Right atrium auricular region (tissue), 2 donors: ENCODE measurements around the gene APOBR. TPM values are rescaled to one million over a fixed set of nuclear protein-coding genes. Genes with fewer than 3 reads are reported as not detected.
A peak's percentile ranks its signal among the peaks of the same experiment; 100 is the strongest.
"Not testable (repeated sequence)": the region's sequence is repeated elsewhere in the genome, so short reads cannot be mapped to it uniquely, and the experiment has no call there.

Experiments used
- DNase-seq: peaks from one replicate; pipeline ENCODE4 v3.0.0-alpha.2; 2019; ENCODE audit warnings: low spot score
- H3K27ac ChIP-seq, 2 donors: fragments of 200-600 bp; sonication (generic); 1 replicate in 1 of 2; 2 replicates in 1 of 2; pipeline ENCODE4 v1.5.1; 2016 to 2019
- H3K27me3 ChIP-seq, 2 donors: fragments of 200-600 bp; sonication (generic); one replicate each; pipeline versions ENCODE4 v1.5.1 to v1.6.0; 2017 to 2019
- H3K36me3 ChIP-seq: fragments of 200-600 bp; sonication (generic); one replicate; pipeline ENCODE4 v1.5.1; 2016
- H3K4me1 ChIP-seq, 2 donors: fragments of 200-600 bp; sonication (generic); one replicate each; pipeline versions ENCODE4 v1.5.1 to v1.6.0; 2017 to 2019
- H3K4me3 ChIP-seq, 2 donors: fragments of 200-600 bp; sonication (generic); 1 replicate in 1 of 2; 2 replicates in 1 of 2; pipeline ENCODE4 v1.5.1; 2017 to 2019; ENCODE audit warnings: mild to moderate bottlenecking in 1 of 2, moderate library complexity in 1 of 2
- H3K9me3 ChIP-seq, 2 donors: fragments of 200-600 bp; sonication (generic); one replicate each; pipeline ENCODE4 v1.5.1; 2019
- CTCF ChIP-seq, 2 donors: fragments of 200-600 bp; sonication (generic); IDR thresholded peaks; one replicate each; pipeline ENCODE4 v1.5.1; 2019; ENCODE audit warnings: antibody characterized with exemption in 2 of 2
- total RNA-seq, 2 donors: library from RNA; depleted of rRNA; stranded (reverse); fragments of >200 nt; gene quantifications; one replicate each; pipeline ENCODE4 v1.1.0, GENCODE V29; 2016

APOBR gene
- total RNA-seq, 2 donors from 2014 or later, result 0.78 to 2.0 TPM

GRCh38 chr16:28478506-28479180, 15.8 kb upstream of the APOBR start:
- H3K36me3 ChIP-seq, result peaks cover 44% of the 10 kb centered on the region
- H3K27ac ChIP-seq, result no peak overlapping the region

GRCh38 chr16:28482026-28482425, 12.4 kb upstream of the APOBR start:
- Histone ChIP-seq H3K9me3 (no peaks in the 10 kb centered on the region), H3K4me3 (no peak overlapping the region), H3K27me3 (no peaks in the 10 kb centered on the region), H3K4me1 (no peaks in the 10 kb centered on the region), H3K36me3 (peaks cover 59% of the 10 kb centered on the region), H3K27ac (no peak overlapping the region)
- no peak for DNase-seq
- TF ChIP-seq CTCF (IDR thresholded peaks at IDR 0.05), result no peak

More at GRCh38 chr16:28478506-28479180, 15.8 kb upstream of the APOBR start:
- Histone ChIP-seq H3K9me3 (no peaks in the 10 kb centered on the region), H3K4me3 (no peak overlapping the region), H3K4me1 (no peaks in the 10 kb centered on the region), H3K27me3 (no peaks in the 10 kb centered on the region)
- TF ChIP-seq CTCF (IDR thresholded peaks at IDR 0.05), result no peak
- no peak for DNase-seq

GRCh38 chr16:28483361-28483760, 11.1 kb upstream of the APOBR start:
- peaks cover 57% of the 10 kb centered on the region for H3K36me3 ChIP-seq
- not testable (repeated sequence) for H3K27me3 ChIP-seq, H3K4me1 ChIP-seq, DNase-seq, H3K9me3 ChIP-seq, H3K4me3 ChIP-seq, H3K27ac ChIP-seq

- Histone ChIP-seq H3K36me3 (peaks cover 41% of the 10 kb centered on the region), H3K27me3 (no peaks in the 10 kb centered on the region), H3K27ac (no peak overlapping the region), H3K4me1 (peaks cover 0 to 7% of the 10 kb centered on the region in 2 donors), H3K9me3 (no peaks in the 10 kb centered on the region), H3K4me3 (no peak overlapping the region)
- no peak for TF ChIP-seq CTCF (IDR thresholded peaks at IDR 0.05)
- DNase-seq, result no peak
Measured at GRCh38 chr16:28486266-28486665, 8.2 kb upstream of the APOBR start.

GRCh38 chr16:28491230-28491969, 3.0 kb upstream of the APOBR start:
- no peak for DNase-seq
- Histone ChIP-seq H3K36me3 (peaks cover 13% of the 10 kb centered on the region), H3K9me3 (no peaks in the 10 kb centered on the region), H3K27me3 (no peaks in the 10 kb centered on the region), H3K4me3 (peak overlapping the region; percentile 98), H3K27ac (peak overlapping the region; percentile 94 to 96), H3K4me1 (peaks cover 0 to 7% of the 10 kb centered on the region in 2 donors)
- TF ChIP-seq CTCF (IDR thresholded peaks at IDR 0.05), result peak in 1 of 2 donors; percentile 62

GRCh38 chr16:28491970-28492474, 2.4 kb upstream of the APOBR start, which contains the start of gene CLN3:
Gene CLN3 (minus strand): TSS chr16:28492074. CDS start chr16:28491759, 315 bp downstream.
- no peak for TF ChIP-seq CTCF (IDR thresholded peaks at IDR 0.05)
- H3K9me3 ChIP-seq, result no peaks in the 10 kb centered on the region
- no peaks in the 10 kb centered on the region for H3K27me3 ChIP-seq
- H3K4me3 ChIP-seq, result peak within 1 kb of the TSS; percentile 98
- H3K4me1 ChIP-seq, result peaks cover 0 to 7% of the 10 kb centered on the region in 2 donors
- H3K36me3 ChIP-seq, result peaks cover 7% of the 10 kb centered on the region
- H3K27ac ChIP-seq, result peak within 1 kb of the TSS; percentile 94 to 96
- peak; percentile 96 for DNase-seq
